NCI-H446 (cell line): ENCODE measurements around the gene ILKAP.
A peak's percentile ranks its signal among the peaks of the same experiment; 100 is the strongest.

Experiments
- DNase-seq, 2 experiments: peaks; one replicate each; lab custom pipeline; 2025; lab: John Stamatoyannopoulos, UW

ILKAP gene, protein sequence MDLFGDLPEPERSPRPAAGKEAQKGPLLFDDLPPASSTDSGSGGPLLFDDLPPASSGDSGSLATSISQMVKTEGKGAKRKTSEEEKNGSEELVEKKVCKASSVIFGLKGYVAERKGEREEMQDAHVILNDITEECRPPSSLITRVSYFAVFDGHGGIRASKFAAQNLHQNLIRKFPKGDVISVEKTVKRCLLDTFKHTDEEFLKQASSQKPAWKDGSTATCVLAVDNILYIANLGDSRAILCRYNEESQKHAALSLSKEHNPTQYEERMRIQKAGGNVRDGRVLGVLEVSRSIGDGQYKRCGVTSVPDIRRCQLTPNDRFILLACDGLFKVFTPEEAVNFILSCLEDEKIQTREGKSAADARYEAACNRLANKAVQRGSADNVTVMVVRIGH

DNA sequence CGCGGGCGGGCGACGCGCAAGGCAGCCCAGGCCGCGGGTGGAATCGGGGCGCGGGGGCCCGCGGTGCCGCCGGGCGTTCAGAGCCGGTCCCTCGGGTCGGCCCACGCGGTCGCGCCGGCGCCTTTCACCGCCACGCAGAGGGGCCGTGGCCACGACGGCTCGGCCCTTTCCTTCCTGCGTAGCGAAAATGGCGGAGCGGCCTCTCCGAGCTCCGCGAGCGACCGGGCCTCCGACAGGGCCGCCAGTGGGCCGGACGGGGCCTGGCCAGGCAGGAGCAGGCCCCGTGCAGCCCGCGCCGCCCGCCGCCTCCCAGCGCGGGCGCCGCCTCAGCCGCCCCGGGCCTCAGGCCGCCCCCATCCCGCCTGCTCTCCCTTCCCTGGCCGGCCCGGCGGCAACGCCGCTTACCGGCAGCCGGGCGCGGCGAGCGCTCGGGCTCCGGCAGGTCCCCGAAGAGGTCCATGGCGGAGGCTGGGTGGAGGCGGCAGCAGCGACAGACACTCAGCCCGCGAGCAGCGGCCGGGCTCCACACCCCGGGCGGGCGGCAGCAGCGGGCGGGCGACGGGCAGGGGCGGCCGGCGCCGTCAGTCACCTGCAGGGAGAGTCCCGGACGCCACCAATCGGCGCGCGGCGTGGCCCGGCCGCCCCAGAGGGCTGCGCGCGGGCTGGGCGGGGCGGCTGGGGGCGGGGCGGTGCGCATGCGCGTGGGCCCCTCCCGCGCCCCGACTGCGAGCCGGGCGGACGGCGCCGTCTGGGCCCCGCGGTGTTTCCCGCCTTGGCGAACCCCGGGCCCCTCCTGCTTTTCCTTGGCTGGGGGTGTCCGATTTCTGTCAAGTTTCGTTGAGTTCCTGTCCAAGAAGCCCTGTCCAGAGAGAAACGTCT is at the start of gene ILKAP:
ILKAP (minus strand) TSS at position 602 of the 879 bp plus-strand sequence; CDS start at position 460, 142 bp downstream.
- DNase-seq = peak; percentile 55 to 88

DNA sequence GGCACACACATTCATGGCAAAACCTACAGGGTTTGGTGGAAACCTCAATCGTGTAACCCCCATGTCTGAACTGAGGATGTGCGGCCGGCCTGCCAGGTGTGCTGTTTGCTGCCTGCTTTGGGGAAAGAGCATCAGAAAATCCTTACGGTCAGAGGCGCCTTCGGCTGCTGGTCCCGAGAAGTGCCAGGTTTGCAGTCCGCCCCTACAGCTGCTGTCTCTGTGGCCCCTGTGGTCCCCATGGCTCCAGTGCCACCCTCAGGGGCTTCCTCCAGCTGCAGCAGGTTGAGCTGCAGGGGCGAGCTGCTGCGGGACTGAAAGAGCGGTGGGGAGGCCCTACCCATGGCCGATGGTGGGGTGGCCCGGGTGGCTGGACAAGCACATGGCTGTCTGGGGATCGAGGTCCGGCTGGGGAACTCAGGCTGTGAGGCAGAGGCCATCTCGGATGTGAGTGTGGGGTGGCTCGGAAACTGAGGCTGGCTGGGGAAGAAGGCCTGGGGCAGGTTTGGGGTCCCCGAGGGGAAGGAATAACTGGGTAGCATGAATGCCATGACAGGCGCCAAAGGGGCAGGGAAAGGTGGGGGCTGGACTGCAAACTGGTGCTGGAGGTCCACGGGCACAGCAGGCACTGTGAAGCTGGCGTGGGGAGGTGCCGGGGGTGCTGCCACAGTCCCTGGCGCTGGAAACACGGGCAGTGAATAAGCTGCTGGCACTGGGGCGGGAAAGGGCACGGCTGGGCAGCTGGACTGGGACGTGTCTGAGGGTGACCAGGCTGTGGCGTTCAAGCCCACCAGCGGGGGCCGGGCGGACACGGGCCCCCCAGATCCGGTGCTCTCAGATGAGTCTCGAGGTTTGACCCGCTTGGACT is 49.5 kb upstream of the ILKAP start:
- no peak for DNase-seq

DNA sequence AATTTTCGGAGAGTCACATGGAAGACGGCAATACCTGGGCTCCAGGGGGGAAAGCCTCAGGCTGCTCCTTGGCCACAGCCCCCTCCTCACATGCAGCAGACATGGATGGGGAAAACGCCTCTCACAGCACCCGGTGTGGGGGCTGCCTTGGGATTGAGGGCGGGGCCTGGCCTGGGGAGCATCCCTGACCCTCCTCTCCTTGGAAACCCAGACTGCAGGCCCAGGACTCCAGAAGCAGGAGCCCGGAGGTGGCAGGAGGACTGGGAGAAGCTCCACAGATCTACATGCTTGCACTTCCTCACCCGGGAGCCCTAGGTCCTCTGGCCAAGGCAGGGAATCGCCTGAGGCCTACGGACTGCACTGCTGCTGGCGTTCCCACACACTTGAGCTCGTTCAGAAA is 48.5 kb upstream of the ILKAP start:
- no peak for DNase-seq

DNA sequence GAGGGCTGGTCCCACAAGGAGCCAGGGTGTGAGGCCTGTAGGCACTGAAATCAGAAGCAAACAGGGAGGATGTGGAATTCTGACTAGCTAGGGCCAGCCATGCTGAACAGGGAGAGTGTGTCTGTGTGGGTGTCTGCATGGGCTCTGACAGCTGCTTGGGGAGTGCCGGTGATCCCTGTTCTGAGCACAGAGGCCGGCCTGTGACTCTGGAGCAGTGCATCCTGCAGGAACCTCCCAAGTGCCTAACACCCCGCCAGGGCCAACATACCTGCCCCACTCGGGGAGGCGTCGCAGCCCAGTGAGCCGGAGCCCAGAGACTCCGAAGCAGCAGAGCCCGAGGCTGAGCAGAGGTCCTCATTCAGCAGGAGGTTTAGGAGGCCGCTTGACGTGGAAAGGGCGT is 47.8 kb upstream of the ILKAP start:
- DNase-seq = no peak

DNA sequence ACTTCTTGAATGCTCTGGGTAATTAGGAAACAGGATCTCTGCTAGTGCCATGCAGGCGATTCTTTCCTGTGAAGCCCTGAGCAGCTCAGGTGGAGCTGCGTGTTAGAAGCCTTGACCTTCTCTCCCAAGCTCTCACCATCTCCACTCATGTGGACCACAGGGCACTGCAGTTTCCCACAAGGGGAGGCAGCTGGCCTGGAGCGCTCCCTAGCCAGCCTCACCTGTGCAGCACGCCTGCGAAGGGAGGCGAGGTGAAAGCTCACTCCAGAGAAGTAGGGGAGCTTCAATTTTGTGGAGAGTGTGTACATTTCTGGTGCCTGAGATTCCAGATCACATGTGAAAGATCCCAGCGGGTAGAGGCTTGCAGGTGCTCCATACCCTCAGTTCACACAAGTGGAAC is 47.4 kb upstream of the ILKAP start:
- DNase-seq = no peak

DNA sequence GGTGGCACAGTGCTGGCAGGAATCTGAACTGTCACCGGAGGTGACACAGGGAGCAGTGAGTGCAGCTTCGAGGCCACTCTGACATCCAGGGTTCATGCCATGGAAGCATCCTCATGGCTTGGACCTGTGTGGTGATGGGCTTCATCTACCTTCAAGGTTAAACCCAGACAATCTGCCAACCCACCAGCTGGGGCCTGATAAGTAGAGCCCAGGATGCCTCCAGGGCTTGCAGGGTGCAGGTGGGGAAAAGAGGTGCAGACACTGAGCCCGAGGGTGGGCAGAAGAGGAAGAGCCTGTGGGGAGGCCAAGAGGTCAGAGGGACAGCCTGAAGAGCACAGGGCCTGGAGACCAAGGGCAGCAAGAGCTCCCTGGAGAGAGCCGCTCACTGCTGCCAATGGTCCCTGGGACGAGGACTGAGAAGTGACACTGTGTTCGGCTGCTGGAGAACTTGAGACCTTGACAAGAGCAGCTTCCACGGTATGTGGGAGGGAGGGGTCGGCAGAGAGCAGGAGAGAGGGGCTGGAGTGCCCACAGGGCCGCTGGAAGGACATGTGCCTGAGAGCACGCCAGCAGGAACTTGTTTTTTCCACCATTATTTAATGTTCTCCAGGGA is 44.5 kb upstream of the ILKAP start:
- DNase-seq = no peak

DNA sequence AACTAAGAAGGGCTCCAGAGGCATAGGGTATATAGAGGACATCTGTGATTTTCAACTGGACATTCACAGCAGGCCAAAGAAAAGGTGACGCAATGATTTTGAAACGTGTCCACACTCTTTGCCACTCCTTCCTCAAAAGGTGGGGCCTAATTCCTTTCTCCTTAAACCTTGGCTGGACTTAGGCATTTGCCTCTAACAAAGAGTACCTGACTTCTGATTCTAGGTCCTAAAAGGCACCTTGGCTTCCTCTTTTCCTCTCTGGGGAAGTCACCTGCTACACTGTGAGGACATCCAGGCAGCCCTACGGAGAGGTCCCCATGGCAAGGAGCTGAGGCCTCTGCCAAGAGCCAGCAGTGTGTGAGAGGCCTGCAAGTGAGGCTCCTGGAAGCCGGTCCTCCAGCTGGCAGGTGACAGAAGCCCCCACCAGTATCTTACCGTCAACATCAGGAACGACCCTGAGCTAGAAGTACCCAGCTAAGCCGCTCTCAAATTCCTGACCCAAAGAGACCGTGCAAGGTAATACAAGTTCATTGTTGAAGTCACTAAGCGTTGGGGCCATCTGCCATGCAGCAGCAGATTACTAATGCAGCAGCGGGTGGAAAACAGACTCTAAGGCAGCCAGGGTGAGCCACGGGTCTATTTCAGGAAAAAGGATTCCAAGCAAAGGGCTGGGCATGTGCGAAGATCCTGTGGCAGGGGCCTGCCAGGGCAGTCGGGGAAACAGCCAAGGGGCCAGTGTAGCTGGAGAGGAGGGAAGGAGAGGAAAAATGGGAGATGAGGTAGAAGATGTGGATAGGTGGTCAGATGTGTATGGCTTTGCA is 43.7 kb upstream of the ILKAP start:
- DNase-seq = peak in 1 of 2 experiments; percentile 35

DNA sequence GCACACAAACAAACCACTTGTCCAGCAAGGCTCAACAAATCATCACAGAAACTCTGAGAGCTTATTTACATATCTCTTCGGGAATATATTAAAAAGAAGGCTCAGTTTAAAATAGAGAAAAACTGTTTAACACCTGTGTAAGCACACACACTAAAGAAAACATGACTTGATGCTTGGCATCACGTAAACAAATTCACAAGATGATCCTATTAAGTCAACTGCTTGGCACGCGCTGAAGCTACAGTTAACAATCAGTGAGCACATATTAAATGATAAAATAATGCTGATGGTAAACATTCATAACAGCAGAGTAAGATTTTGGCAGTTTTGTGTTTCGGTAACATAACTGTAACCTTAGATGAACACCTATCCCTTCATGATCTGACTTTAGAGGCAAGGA is 40.7 kb upstream of the ILKAP start:
- no peak for DNase-seq

DNA sequence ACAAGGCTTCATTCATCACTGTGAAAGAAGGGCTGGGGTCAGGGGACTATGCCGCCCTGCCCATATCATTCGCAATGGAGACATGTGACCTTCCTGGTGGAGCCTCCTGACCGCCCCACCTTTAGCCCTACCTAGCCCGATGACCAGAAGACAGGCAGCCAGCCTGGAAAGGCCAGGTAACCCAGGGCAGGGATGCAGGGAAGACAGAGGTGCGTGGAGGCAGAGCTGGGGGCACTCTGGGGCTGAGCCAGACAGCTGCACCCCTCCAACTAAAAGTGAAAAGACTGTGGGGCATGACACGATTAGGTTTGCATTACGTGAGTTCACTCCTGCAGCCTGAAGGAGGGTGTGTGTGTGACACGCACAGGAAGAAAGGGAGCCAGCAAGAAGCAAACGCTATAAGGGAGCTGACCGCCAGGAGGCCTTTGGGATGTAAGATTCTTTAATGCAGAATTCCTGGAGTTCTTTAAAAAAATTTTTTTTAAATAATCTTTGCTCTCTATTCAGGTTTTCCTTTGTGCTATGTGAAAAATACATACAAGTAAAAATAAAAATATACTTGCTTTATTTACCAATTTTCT is 40.1 kb upstream of the ILKAP start:
- no peak for DNase-seq

DNA sequence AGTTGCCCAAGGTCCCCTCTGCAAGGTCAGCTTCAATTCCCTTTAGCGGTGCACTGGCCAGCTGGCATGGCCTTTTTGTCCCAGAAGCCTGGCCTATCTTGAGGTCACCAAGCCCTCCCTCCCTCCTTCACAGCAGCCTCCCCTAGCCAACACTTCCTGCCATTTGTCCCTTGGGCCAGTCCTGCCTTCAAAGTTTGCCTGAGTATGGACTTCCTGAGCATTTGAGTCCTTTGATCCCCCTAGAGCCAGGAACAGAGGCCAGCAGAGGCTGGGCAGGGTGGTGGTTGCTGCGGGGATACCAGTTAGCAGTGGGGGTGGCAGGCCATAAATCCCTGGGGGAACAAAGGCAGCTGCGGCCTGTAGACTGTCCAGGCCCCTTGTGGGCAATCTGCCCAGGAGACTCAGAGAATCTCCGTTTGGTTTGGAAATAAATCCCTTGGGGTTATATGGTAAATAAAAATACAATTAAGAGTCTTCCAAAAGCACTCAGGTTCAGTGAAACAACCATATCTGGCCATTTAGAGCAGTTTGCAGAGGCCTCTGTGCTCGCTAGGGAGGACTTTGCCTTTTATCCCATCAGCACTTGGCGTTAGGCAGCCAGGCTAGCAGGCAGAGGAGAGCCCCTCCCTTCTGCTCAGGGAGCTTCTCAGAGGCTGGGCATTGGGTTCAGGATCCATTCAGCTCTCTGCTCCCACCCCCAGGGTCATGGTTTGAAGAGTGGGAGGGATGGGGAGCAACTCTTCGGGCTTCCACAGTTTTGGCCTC is 39.4 kb upstream of the ILKAP start:
- DNase-seq = peak in 1 of 2 experiments; percentile 76

DNA sequence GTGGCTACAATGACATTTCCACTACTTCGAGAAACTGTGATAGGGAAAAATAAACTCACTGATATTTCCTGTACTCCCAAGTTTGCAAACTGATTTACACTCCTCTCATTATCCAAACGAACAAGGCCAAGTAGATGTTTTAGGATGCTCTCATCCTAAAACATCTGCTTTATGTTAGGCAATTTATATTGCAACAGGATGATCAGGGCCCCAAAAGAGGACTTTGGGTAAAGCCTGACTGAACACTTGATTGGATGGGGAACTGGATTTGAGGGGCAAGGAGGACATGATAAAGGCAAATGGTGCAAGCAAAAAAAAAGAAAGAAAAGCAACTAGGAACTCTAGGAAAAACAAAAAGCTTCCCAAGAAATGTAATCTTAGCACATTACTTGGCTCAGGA is 38.5 kb upstream of the ILKAP start:
- no peak for DNase-seq

DNA sequence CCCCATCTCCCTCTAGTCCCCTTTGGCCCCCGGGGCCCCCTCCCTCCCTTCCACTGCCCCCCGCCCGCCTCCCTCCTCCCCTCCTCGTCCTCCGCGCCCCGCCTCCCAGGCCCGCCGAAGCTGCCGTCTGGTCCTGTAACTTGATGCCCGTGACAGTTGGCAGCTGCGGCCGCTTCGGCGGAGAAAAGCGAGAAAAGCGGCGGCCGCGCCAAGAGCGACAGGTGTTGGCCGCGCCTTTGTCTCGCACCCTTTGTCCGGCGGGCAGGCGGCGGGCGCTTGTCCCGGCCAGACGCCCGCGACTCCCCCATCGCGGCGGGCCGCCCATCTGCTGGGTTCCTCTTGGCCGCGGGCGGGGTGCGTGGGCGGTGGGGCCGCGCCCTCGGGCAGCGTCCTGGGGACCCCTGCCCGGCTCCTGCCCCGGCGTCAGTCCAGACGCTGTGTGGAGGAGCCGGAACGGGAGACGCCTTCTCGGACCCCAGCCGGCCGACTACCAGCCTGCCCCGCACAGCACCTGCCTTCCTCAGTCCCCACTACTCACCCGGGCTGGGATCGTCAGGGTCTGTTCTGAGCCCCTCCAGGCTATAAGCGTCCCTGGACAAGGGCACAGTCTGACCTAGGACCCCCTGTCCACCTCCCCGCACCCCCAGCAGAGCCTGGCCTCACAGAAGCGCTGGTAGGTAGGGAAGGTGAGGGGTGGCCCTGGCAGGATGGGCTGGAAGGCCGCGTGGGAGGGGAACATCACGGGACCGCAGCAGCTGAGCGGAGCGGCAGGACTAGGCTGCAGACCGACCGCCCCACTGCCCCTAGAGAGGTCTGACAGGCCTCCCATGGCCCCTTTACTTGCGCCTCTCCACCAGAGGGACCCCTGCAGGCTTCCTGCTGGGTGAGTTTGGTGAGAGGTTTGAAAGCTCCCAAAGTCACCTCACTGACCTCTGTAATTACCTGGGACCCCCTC is 37.5 kb upstream of the ILKAP start:
- DNase-seq = peak; percentile 78 to 96

DNA sequence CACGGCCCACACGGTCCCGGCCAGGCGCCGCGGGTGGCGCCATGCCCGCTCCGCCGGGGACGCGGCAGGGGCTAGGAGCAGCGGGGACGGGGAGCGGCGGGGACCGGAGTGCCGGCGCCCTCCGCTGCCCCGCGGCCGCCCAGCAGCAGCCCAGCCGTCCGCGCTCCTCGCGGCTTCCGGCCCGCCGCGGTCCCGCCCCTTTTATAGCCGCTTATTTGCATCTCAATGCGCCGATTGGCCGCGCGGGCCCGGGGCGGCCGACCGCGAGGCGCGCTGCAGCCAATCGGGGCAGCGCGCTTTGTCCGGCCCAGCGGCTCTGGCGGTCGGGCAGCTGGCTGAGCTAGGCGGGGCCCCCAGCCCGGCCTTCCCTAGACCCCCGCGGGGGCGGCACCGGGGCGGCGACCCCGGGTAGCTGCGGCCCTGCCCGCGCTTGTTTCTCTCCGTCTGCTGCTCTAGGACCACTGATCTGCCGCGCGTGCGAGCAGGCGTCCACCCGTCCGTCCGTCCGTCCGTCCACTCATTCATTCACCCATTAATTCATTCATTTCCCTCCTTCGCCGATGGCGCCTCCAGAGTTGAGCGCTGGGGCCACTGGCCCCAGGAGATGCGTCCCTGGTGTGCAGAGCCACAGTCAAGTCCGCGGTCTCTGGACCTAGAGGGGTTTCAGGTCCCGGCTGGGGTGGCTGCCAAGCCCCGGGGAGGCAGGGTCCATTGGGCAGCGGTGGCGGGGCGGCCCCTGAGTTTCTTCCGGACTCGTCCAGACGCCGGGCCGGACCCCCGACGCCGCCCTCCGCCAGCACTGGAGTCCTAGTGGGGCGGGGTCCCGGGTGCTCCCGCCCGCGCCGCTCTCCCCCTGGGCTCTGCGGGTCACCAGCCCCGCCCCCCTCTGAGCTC is 36.6 kb upstream of the ILKAP start, which contains the start of gene HES6:
HES6 (minus strand) TSS at position 176 of the 894 bp plus-strand sequence; CDS start at position 43, 133 bp downstream.
- peak; percentile 82 to 97 for DNase-seq

DNA sequence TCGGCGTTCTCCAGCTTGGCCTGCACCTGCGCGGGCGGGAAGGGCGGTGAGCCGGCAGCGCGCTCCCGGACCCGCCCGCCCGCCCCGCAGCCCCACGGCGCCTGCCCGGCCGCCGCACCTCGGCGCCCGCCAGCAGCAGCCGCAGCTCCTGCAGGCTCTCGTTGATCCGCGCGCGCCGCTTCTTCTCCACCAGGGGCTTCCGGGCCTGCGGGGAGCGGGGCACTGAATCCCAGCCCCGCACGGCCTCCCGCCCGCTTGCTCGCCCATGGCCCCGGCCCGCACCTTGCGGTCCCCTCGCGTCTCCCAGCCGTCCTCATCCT is 36.0 kb upstream of the ILKAP start:
- no peak for DNase-seq

DNA sequence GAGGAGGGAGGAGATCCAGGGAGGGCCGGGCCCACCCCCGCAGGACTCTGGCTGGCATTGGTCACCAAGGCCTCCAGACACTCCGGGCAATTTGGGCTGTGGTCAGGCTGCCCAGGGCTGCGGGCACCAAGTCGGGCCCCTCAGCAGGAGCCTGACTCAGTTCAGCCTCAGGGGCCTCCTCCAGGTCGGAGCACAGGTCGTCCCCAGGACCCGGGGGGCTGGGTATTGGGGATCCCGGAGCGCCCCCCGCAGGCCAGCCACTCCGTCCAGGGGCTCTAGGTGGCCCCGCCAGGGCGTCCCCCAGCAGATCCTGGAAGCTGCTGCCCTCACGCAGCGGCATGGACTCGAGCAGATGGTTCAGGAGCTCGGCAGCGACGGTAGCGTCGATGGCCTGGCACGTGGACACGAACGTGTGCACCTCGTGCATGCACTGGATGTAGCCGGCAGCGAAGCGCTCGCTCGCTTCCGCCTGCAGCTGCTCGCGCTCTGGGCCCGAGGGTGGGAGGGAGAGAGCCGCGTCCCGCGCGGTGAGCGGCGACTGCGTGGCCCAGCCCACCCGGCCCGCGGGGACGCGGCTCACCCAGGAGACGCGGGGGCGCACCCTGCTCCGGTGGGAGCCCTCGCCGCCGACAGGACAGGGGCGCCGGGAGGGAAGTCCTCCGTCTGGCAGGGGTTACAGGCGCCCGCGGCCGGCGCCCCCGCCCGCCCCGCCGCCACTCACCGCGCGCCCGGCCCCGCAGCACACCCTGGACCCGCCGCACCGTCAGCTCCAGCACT is 35.5 kb upstream of the ILKAP start:
- peak in 1 of 2 experiments; percentile 63 for DNase-seq

DNA sequence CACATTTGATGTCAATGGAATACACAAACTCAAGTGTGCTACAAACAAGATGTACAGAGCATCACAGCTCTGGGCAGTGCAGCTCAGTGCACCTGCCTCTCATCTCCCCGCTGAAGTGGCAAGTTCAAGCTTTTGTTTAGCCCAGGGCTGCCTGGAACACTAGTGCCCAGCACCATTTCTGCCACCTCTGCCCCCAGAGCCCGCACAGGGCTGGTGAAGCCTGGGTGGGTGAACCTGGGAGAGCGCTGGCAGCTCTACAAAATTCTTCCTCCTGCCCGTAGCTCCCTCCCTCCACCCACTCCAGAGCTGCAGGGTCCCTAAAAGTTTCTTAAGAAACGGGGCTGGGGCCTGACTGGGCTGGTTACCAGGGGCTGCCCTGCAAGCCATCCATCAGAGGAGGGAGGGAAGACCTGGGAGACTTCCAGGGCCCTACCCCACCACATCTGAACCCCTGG is 34.8 kb upstream of the ILKAP start:
- DNase-seq = no peak
